Measurements from ENCODE around the gene DGKG. TPM values are rescaled to one million over a fixed set of nuclear protein-coding genes. Genes with fewer than 3 reads are reported as not detected.

Gene DGKG
- under 1 TPM in 4 of 6 donors, not detected in 2; 0.30 to 0.68 (median 0.54) TPM for polyA plus RNA-seq (ENCODE audit: low read depth in 6 of 6)

DNA sequence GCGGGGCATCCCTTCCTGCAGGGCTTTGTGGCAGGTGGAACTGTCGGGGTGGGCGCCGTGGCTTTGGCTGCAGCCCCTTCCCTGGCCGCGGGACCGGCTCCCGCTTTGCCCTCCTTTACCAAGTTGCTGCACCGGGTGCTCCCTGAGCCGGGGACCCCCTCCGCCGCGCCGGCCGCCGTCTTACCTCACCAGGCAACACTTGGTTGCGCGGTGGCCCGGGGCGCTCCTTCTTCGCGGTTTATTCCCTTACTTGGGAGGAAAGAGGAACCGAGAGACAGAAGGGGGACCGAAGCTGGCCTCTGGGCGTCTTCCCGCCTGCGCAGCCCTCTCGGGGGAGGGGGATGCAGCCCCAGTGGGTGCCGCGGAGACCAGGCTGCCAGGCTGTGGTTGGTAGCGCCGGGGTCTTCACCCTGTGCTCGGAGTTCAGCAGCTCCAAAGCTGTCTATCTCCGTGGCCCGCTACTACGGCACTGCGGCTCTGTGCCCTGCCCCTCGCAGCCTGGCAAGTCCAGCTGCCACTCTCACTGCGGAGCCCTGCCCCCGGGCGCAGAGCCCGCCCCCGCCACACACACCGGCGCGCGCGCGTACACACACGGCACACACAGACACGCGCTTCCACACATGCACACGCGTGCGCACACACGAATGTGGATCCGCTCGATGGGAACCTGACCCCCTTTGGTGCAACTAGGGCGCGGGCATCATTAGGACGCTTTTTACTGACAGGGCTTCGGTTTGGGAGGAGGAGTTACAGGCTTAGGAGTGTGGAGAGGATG, at the start of gene DGKG:
DGKG (minus strand) TSS at position 473 of the 775 bp plus-strand sequence. CDS start 41,775 bp downstream, outside the sequence.
- Mint-ChIP-seq H3K36me3 (no peaks in the 10 kb centered on the region), H3K4me1 (peaks cover 20 to 24% (median 20%) of the 10 kb centered on the region in 3 donors), H3K27ac (peak within 1 kb of the TSS in 5 of 6 donors; percentile 24 to 82 (median 69)), H3K4me3 (peak within 1 kb of the TSS; percentile 48 to 88 (median 81)), H3K9me3 (no peaks in the 10 kb centered on the region), H3K27me3 (peaks cover 35 to 50% (median 41%) of the 10 kb centered on the region in 3 donors)
- DNase-seq (peak; percentile 57), ATAC-seq (ENCODE audit: low read depth in 2 of 2) (peak; percentile 77 to 81)

DNA sequence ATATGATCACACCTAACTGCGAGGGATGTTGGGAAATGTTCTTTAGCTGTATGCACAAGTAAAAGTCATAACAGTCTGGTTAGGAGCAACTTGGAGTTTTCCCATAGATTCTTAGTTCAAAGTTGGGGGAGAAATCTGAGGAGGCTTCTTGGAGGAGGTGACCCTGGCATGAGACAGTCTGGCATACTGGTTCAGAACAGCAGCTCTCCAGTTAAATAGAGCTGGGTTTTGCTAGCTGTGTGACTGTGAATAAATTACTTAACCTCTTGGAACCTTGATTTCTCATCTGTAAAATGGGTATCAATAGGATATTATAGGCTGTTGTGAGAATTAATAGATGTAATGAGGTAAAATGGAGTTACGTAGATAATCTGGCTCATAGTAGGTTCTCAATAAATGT, 49.1 kb upstream of the DGKG start:
- peaks cover 13 to 19% (median 17%) of the 10 kb centered on the region in 3 donors for H3K27me3 Mint-ChIP-seq
- H3K36me3 Mint-ChIP-seq: no peaks in the 10 kb centered on the region
- H3K4me1 Mint-ChIP-seq: peaks cover 26 to 27% (median 26%) of the 10 kb centered on the region in 3 donors
- no peak overlapping the region for H3K4me3 Mint-ChIP-seq
- no peaks in the 10 kb centered on the region for H3K9me3 Mint-ChIP-seq
- DNase-seq: no peak
- no peak for ATAC-seq (ENCODE audit: low read depth in 2 of 2)
- H3K27ac Mint-ChIP-seq: peak overlapping the region in 1 of 6 donors; percentile 6

- ATAC-seq (ENCODE audit: low read depth in 2 of 2) (no peak), DNase-seq (no peak)
- H3K4me1 Mint-ChIP-seq: no peaks in the 10 kb centered on the region
- H3K9me3 Mint-ChIP-seq: peaks cover 0 to under 1% (median 0%) of the 10 kb centered on the region in 7 donors
- H3K36me3 Mint-ChIP-seq: peaks cover 0 to 1% of the 10 kb centered on the region in 2 donors
- H3K27ac Mint-ChIP-seq: peak overlapping the region in 1 of 6 donors; percentile 54
- H3K27me3 Mint-ChIP-seq: peaks cover 0 to 10% (median 7%) of the 10 kb centered on the region in 3 donors
- no peak overlapping the region for H3K4me3 Mint-ChIP-seq
Observed at GRCh38 chr3:186406669-186407635, 44.9 kb upstream of the DGKG start.

GRCh38 chr3:186401556-186401955, 39.5 kb upstream of the DGKG start:
- H3K27me3 Mint-ChIP-seq: peaks cover 0 to 5% (median 0%) of the 10 kb centered on the region in 3 donors
- H3K4me1 Mint-ChIP-seq: no peaks in the 10 kb centered on the region
- DNase-seq (no peak), ATAC-seq (ENCODE audit: low read depth in 2 of 2) (no peak)
- peaks cover 0 to 7% of the 10 kb centered on the region in 2 donors for H3K36me3 Mint-ChIP-seq
- H3K4me3 Mint-ChIP-seq: no peak overlapping the region
- H3K27ac Mint-ChIP-seq: peak overlapping the region in 1 of 6 donors; percentile 50
- H3K9me3 Mint-ChIP-seq: peaks cover 0 to 6% (median 2%) of the 10 kb centered on the region in 7 donors

GRCh38 chr3:186400662-186401061, 38.6 kb upstream of the DGKG start:
- H3K9me3 Mint-ChIP-seq: peaks cover 0 to 6% (median 2%) of the 10 kb centered on the region in 7 donors
- no peaks in the 10 kb centered on the region for H3K4me1 Mint-ChIP-seq
- DNase-seq (no peak), ATAC-seq (ENCODE audit: low read depth in 2 of 2) (no peak)
- peaks cover 0 to 7% of the 10 kb centered on the region in 2 donors for H3K36me3 Mint-ChIP-seq
- H3K27me3 Mint-ChIP-seq: peaks cover 0 to 5% (median 0%) of the 10 kb centered on the region in 3 donors
- H3K27ac Mint-ChIP-seq: no peak overlapping the region
- no peak overlapping the region for H3K4me3 Mint-ChIP-seq

DNA sequence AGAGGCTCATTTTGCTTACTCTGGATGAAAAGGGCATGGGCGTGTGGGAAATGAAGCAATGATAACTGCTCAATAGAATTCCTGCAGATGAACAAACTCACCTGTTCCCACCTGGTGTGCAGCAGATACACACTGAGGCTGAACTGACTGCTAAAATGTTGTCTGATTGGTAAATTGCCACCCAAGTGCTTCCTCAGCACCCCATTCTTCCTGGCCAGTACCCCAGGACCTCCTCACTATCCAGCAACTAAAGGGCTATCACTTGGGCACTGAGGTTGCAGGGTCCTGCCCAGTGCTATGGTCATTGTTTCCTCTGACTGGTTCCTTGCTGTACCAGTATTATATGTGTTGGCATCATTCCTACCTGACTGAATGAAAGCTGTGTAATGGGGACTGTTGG, 38.0 kb upstream of the DGKG start:
- H3K4me3 Mint-ChIP-seq: no peak overlapping the region
- H3K36me3 Mint-ChIP-seq: peaks cover 0 to 7% of the 10 kb centered on the region in 2 donors
- DNase-seq: no peak
- H3K27me3 Mint-ChIP-seq: peaks cover 0 to 5% (median 0%) of the 10 kb centered on the region in 3 donors
- peaks cover 0 to 6% (median 2%) of the 10 kb centered on the region in 7 donors for H3K9me3 Mint-ChIP-seq
- H3K27ac Mint-ChIP-seq: no peak overlapping the region
- ATAC-seq (ENCODE audit: low read depth in 2 of 2): no peak
- H3K4me1 Mint-ChIP-seq: no peaks in the 10 kb centered on the region

DNA sequence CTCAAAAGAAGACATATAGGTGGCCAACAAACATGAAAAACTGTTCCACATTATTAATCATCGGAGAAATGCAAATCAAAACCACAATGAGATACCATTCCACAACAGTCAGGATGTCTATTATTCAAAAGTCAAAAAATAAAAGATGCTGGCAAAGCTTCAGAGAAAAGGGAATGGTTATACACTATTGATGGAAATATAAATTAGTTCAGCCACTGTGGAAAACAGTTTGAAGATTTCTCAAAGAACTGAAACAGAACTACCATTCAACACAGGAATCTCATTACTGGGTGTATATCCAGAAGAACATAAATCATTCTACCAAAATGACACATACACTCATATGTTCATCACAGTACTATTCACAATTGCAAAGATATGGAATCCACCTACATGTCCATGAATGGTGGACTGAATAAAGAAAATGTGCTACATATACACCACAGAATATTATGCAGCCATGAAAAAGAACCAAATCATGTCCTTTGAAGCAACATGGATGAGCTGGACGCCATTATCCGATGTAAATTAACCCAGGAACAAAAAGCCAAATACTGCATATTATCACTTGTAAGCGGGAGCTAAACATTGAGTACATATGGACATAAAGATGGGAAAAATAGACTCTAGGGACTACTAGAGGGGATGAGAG, 32.7 kb upstream of the DGKG start:
- Mint-ChIP-seq H3K4me1 (no peaks in the 10 kb centered on the region), H3K27me3 (peaks cover 0 to 4% (median 0%) of the 10 kb centered on the region in 3 donors), H3K36me3 (no peaks in the 10 kb centered on the region), H3K9me3 (peaks cover 0 to 37% (median 18%) of the 10 kb centered on the region in 7 donors), H3K27ac (no peak overlapping the region), H3K4me3 (no peak overlapping the region)
- ATAC-seq (ENCODE audit: low read depth in 2 of 2) (no peak), DNase-seq (no peak)

DNA sequence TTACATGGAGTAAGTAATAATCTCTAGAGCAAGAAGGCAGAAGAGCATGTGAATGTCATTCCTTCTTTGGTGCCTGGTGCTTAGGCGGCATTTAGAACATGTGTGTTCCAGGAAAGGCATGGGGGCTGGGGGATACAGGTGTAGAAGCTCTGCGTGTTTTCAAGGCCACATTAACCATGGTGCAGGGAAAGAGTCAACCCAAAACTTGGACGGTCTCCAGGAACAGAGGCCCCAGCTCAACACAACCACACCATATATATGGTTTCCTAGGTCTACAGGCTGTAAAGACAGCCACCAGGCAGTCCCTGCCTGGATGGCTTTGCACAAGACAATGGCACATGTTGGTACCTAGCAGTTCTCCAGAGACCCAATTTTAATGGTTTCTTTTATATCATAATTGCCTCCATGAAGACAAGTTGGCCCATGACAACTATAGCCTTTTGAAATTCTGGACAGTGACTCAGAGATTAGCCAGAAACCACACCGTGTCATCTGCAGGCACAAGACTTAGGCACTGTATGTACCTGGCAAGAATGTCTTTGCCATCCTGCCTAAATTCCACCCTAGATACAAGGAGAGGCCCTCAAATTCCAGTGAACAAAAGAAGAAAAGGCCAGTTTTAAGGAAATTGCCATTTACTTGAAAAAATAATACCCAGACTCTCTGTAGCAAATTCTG, 25.0 kb upstream of the DGKG start:
- Mint-ChIP-seq H3K27ac (no peak overlapping the region), H3K27me3 (peaks cover 0 to 21% (median 7%) of the 10 kb centered on the region in 3 donors), H3K4me1 (peaks cover 0 to 19% (median 5%) of the 10 kb centered on the region in 3 donors), H3K36me3 (no peaks in the 10 kb centered on the region), H3K4me3 (no peak overlapping the region), H3K9me3 (peaks cover 0 to 10% (median 4%) of the 10 kb centered on the region in 7 donors)
- no peak for ATAC-seq (ENCODE audit: low read depth in 2 of 2)
- no peak for DNase-seq

- no peak overlapping the region for H3K27ac Mint-ChIP-seq
- H3K9me3 Mint-ChIP-seq: peaks cover 0 to 4% (median 0%) of the 10 kb centered on the region in 7 donors
- ATAC-seq (ENCODE audit: low read depth in 2 of 2): no peak
- peaks cover 0 to 21% (median 7%) of the 10 kb centered on the region in 3 donors for H3K27me3 Mint-ChIP-seq
- DNase-seq: no peak
- peaks cover 0 to 19% (median 5%) of the 10 kb centered on the region in 3 donors for H3K4me1 Mint-ChIP-seq
- no peak overlapping the region for H3K4me3 Mint-ChIP-seq
- no peaks in the 10 kb centered on the region for H3K36me3 Mint-ChIP-seq
Observed at GRCh38 chr3:186385856-186386602, 24.0 kb upstream of the DGKG start.

DNA sequence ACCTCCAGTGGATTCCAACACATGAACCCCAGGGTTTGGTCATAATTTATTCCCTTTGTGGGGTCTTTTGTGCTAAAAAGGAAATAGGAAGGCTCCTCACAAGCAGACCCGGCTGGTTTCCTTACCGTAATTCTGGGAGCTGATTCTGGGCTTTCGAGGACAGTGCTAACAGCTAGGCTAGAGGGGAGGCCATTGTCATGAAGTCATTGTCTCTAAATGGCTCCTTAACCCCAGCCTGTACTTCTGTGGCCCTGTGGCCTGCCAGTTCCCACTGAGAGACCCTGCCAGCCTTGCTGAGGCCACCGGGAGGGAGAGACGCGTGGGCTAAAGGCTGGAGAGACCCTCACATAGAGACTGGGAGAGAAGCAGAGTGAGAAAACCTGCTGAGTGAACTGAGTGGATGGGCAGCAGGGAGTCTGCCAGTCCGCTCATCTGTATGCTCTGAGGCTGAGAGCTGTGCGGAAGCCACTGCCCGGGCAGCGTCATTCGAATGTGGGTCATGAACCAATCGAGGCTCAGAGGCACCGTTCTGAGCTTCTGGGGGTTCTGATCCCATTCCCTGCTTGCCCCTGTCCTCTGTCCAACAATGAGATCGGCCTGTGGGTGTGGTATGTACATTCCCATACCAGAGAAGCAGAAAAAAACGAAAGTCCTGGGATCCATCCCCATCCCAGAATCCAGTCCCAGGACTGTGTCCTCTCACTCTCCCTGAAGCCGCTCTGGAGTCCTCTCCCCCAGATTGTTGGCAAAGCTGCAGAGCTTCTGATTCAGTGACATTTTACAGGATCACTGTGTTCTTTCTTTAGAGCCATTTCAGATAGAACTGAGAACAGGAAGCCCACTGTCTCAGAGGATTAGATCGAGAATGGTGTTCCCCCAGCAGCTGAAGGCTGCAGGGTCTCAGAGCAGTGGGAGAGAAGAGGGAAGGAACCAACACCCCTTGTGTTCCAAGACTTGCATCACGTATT, 21.3 kb upstream of the DGKG start:
- Mint-ChIP-seq H3K4me3 (peak overlapping the region in 1 of 8 donors; percentile 16), H3K27ac (peak overlapping the region in 1 of 6 donors; percentile 26), H3K27me3 (peaks cover 3 to 14% (median 7%) of the 10 kb centered on the region in 3 donors), H3K4me1 (peaks cover 0 to 19% (median 5%) of the 10 kb centered on the region in 3 donors), H3K36me3 (peaks cover 0 to 6% of the 10 kb centered on the region in 2 donors), H3K9me3 (peaks cover 0 to 5% (median 3%) of the 10 kb centered on the region in 7 donors)
- no peak for ATAC-seq (ENCODE audit: low read depth in 2 of 2)
- no peak for DNase-seq

Data from naive B cell (primary cell).